Uterus (tissue), 2 donors: ENCODE data around the gene DDX49.

Source experiments
- CTCF ChIP-seq, 4 experiments: fragments of 200-600 bp in 2 of 4; fragments of 450-650 bp in 2 of 4; sonication (generic) in 2 of 4; IDR thresholded peaks; one replicate each; pipeline ENCODE4 v1.5.1; 2016 to 2019; ENCODE audit warnings: antibody characterized with exemption in 4 of 4, mild to moderate bottlenecking in 2 of 4, moderate library complexity in 1 of 4
- POLR2A ChIP-seq, 2 donors: fragments of 450-650 bp; IDR thresholded peaks; one replicate each; pipeline ENCODE4 v1.6.1; 2016; ENCODE audit warnings: antibody characterized with exemption in 2 of 2, mild to moderate bottlenecking in 1 of 2, moderate library complexity in 1 of 2

- TF ChIP-seq POLR2A (IDR thresholded peaks at IDR 0.05) (no peak), CTCF (IDR thresholded peaks at IDR 0.05) (no peak)
Observed at GRCh38 chr19:18924684-18925213, 5.2 kb downstream of the DDX49 start.
